OCI-LY3 (cell line): ENCODE results near the gene ZFAND3.

Experiments used
- H2AFZ ChIP-seq: fragments of 200-600, 300-600 bp; shearing (Covaris generic); 2 replicates; pipeline ENCODE4 v1.6.0; 2014; ENCODE audit warnings: antibody characterized with exemption, low read depth, low read length
- H3K27ac ChIP-seq: fragments of 200-600, 300-600 bp; sonication (generic); 2 replicates; pipeline ENCODE4 v1.5.1; 2014; ENCODE audit warnings: mild to moderate bottlenecking, low read length, moderate library complexity, mixed read lengths
- H3K27me3 ChIP-seq: fragments of 200-600, 300-600 bp; sonication (generic); 2 replicates; pipeline ENCODE4 v1.6.1; 2014; ENCODE audit warnings: low read depth, low read length, mixed read lengths
- H3K36me3 ChIP-seq: fragments of 200-600, 300-600 bp; sonication (generic); replicated peaks from 2 replicates; pipeline ENCODE3; 2014; ENCODE audit warnings: low read depth, low read length, mixed read lengths
- H3K4me1 ChIP-seq: fragments of 300-600, 200-600 bp; sonication (generic); 2 replicates; pipeline ENCODE4 v1.6.1; 2014; ENCODE audit warnings: low read length, mixed read lengths
- H3K4me2 ChIP-seq: fragments of 200-600, 300-600 bp; sonication (generic); 2 replicates; pipeline ENCODE4 v1.6.1; 2014; ENCODE audit warnings: low read length, mixed read lengths
- H3K4me3 ChIP-seq: fragments of 300-600, 200-600 bp; sonication (generic); 2 replicates; pipeline ENCODE4 v1.5.1; 2014; ENCODE audit warnings: antibody characterized with exemption, mild to moderate bottlenecking, low read length, moderate library complexity
- H3K79me2 ChIP-seq: fragments of 300-600, 200-600 bp; shearing (Covaris generic); 2 replicates; pipeline ENCODE4 v1.6.1; 2014; ENCODE audit warnings: mild to moderate bottlenecking, low read length, mixed read lengths
- H3K9ac ChIP-seq: fragments of 300-600, 200-600 bp; shearing (Covaris generic); 2 replicates; pipeline ENCODE4 v1.6.0; 2014; ENCODE audit warnings: mild to moderate bottlenecking, low read length, moderate library complexity
- H3K9me3 ChIP-seq: fragments of 200-600, 300-600 bp; shearing (Covaris generic); 2 replicates; pipeline ENCODE4 v1.6.1; 2014; ENCODE audit warnings: low read length, mixed read lengths; ENCODE audit not compliant: insufficient read depth
- H4K20me1 ChIP-seq: fragments of 200-600, 300-600 bp; sonication (generic); 2 replicates; pipeline ENCODE4 v1.6.1; 2016; ENCODE audit warnings: low read length, mixed read lengths; ENCODE audit not compliant: insufficient read depth
- EZH2phosphoT487 ChIP-seq: fragments of 200-600 bp; shearing (Covaris generic); IDR thresholded peaks from 2 replicates; pipeline ENCODE4 v1.6.1; 2018; ENCODE audit warnings: antibody characterized with exemption, mixed run types, low read depth
- TF ChIP-seq, protein P1 (sequence below): fragments of 200-600, 300-600 bp; sonication (generic); IDR thresholded peaks from 2 replicates; pipeline ENCODE4 v1.5.1; 2014; ENCODE audit warnings: antibody characterized with exemption, low read length, low read depth

The ZFAND3 gene

GRCh38 chr6:38034274-38034914 lies 214.9 kb downstream of the ZFAND3 start:
- Histone ChIP-seq H2AFZ (no peak overlapping the region), H3K9me3 (no peaks in the 10 kb centered on the region), H3K27me3 (no peaks in the 10 kb centered on the region), H3K9ac (no peak overlapping the region), H3K4me3 (no peak overlapping the region), H3K4me2 (no peak overlapping the region), H4K20me1 (peaks cover 15% of the 10 kb centered on the region), H3K27ac (no peak overlapping the region), H3K79me2 (peaks cover 22% of the 10 kb centered on the region; the same call in 1 of the 2 replicates), H3K36me3 (peaks cover 5% of the 10 kb centered on the region), H3K4me1 (peaks cover 25% of the 10 kb centered on the region)
- TF ChIP-seq, protein P1, sequence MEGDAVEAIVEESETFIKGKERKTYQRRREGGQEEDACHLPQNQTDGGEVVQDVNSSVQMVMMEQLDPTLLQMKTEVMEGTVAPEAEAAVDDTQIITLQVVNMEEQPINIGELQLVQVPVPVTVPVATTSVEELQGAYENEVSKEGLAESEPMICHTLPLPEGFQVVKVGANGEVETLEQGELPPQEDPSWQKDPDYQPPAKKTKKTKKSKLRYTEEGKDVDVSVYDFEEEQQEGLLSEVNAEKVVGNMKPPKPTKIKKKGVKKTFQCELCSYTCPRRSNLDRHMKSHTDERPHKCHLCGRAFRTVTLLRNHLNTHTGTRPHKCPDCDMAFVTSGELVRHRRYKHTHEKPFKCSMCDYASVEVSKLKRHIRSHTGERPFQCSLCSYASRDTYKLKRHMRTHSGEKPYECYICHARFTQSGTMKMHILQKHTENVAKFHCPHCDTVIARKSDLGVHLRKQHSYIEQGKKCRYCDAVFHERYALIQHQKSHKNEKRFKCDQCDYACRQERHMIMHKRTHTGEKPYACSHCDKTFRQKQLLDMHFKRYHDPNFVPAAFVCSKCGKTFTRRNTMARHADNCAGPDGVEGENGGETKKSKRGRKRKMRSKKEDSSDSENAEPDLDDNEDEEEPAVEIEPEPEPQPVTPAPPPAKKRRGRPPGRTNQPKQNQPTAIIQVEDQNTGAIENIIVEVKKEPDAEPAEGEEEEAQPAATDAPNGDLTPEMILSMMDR = peak; percentile 91
- no peak for TF ChIP-seq EZH2phosphoT487

DNA sequence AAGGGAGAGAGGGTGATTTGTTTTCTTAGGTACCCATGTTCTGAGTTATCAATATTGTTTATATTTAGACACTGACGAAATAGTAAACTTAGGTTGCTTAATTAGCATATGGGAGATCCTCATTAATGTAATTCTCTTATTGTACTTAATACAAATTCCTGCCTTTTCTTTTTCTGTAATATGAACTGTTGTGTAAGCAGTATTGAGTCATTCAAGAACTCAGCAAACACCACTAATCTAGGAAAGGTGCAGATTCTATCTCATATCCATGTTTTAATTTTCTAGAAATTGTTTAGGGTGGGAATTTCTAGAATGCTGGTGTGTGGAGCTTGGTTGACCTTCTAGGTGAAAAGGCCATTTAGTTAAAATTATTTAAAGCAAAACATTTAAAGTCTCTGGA lies 216.0 kb downstream of the ZFAND3 start:
- Histone ChIP-seq H3K36me3 (peaks cover 3% of the 10 kb centered on the region), H3K4me1 (peaks cover 22% of the 10 kb centered on the region), H3K27ac (no peak overlapping the region), H3K4me2 (no peak overlapping the region), H3K9me3 (no peaks in the 10 kb centered on the region), H3K79me2 (peaks cover 15% of the 10 kb centered on the region; the same call in 1 of the 2 replicates), H3K27me3 (no peaks in the 10 kb centered on the region), H4K20me1 (peaks cover 15% of the 10 kb centered on the region), H3K9ac (no peak overlapping the region), H3K4me3 (no peak overlapping the region), H2AFZ (no peak overlapping the region)
- TF ChIP-seq EZH2phosphoT487 = no peak
- TF ChIP-seq, protein P1 = no peak

DNA sequence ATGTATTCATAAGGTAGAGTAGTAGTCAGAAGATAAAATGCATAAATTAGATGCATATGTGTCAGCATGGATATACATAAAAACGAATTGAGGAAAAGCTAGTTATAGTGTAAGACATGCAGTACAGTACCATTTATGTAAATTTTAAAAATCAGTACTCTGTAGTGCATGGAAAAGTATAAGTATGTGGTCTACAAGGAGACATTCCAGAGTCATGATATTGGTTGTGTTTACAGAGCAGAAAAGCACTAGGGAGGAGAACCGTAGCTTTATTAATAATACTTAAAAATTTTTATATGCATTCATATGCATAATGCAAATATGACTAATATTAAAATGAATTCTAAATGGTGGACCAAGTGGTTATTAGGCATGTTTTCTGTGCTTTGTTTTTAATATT lies 220.0 kb downstream of the ZFAND3 start:
- Histone ChIP-seq H3K79me2 (peaks cover 11% of the 10 kb centered on the region; the same call in 1 of the 2 replicates), H3K27me3 (no peaks in the 10 kb centered on the region), H3K4me3 (no peak overlapping the region), H3K4me1 (peaks cover 5% of the 10 kb centered on the region), H3K27ac (no peak overlapping the region), H3K9me3 (no peaks in the 10 kb centered on the region), H4K20me1 (peaks cover 16% of the 10 kb centered on the region; the same call in 1 of the 2 replicates), H3K9ac (no peak overlapping the region), H3K4me2 (no peak overlapping the region), H3K36me3 (no peaks in the 10 kb centered on the region), H2AFZ (no peak overlapping the region)
- TF ChIP-seq EZH2phosphoT487 = no peak
- TF ChIP-seq, protein P1 = no peak

DNA sequence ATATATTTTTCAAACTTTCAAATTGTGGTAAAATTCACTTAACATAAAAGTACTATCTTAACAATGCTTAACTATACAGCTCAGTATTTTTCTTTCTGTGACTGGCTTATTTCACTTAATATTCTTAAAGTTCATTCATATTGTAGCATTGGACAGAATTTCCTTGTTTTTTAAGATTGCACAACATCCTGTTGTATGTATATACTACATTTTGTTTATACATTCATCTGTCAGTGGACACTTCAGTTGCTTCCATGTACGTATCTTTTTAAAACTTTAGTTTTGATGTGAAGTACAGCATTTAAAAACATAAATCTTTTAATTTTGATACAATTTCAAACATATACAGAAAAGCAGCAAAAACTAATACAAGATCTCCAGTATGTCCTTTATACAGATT lies 220.7 kb downstream of the ZFAND3 start:
- no peak overlapping the region for H2AFZ ChIP-seq
- no peaks in the 10 kb centered on the region for H3K9me3 ChIP-seq
- H3K27me3 ChIP-seq = no peaks in the 10 kb centered on the region
- no peaks in the 10 kb centered on the region for H3K36me3 ChIP-seq
- peaks cover 9% of the 10 kb centered on the region; the same call in 1 of the 2 replicates for H3K79me2 ChIP-seq
- H3K4me1 ChIP-seq = no peaks in the 10 kb centered on the region
- no peak for TF ChIP-seq EZH2phosphoT487
- TF ChIP-seq, protein P1 = no peak
- no peak overlapping the region for H3K4me2 ChIP-seq
- no peak overlapping the region for H3K27ac ChIP-seq
- H3K9ac ChIP-seq = no peak overlapping the region
- peaks cover 12% of the 10 kb centered on the region; the same call in 1 of the 2 replicates for H4K20me1 ChIP-seq
- H3K4me3 ChIP-seq = no peak overlapping the region
